ENCODE results near the gene PARD6G.

GRCh38 chr18:80172056-80172455 lies 75.3 kb downstream of the PARD6G start:
- no peak for TF ChIP-seq CTCF (IDR thresholded peaks at IDR 0.05; ENCODE audit: insufficient read depth, low read depth, low read length)
- TF ChIP-seq EZH2 (IDR thresholded peaks at IDR 0.05; ENCODE audit: insufficient read depth, low read length) = no peak

All from astrocyte (in vitro differentiated cells and primary cell).